ENCODE measurements around the gene IQCK.

GRCh38 chr16:19835196-19835595 lies 117.1 kb downstream of the IQCK start:
- no peak for TF ChIP-seq POLR2AphosphoS5 (IDR thresholded peaks at IDR 0.05; ENCODE audit: borderline replicate concordance, low read depth, low read length)
- no peak for TF ChIP-seq EZH2 (IDR thresholded peaks at IDR 0.05)
- no peak for TF ChIP-seq FOXP2 (optimal IDR thresholded peaks at IDR 0.05; ENCODE audit: control extremely low read depth, extremely low read length, insufficient read depth)

Measured in SK-N-MC (cell line).